GM19240 (cell line): ENCODE measurements around the gene TRANK1.

Experiments
- DNase-seq: peaks from one replicate; pipeline ENCODE4 v3.0.0; 2011; ENCODE audit warnings: low spot score; ENCODE audit not compliant: insufficient read length

Gene TRANK1

GRCh38 chr3:36803091-36803791, 141.6 kb downstream of the TRANK1 start:
- no peak for DNase-seq

DNA sequence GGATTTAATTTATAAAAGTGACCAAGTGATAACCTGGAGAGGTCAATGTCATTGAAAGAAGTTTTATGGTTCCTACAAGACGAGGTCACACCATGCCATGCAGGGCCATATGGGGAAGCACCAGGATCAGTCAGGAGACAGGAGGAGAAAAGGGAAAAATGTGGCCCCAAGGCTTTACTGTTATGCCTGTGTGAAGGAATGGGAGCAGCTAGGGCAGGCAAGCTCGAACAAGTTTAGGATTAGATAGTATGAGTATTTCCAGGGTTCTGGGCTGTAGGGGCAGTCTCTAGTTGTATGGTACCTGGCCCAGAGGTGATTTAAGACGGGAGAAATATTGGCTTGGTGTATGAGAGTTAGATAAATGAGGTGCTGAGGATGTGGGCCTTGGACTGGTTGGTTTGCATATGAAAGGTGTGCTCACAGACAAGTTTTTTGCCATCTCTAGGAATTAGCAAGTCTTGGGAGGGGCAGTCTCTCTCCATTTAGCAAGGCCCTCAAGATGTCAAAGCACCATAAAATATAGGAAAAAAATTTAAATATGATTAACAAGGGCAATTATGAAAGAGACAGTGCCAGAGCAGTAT, 144.2 kb downstream of the TRANK1 start:
- no peak for DNase-seq

GRCh38 chr3:36796881-36797280, 148.0 kb downstream of the TRANK1 start:
- DNase-seq = no peak

DNA sequence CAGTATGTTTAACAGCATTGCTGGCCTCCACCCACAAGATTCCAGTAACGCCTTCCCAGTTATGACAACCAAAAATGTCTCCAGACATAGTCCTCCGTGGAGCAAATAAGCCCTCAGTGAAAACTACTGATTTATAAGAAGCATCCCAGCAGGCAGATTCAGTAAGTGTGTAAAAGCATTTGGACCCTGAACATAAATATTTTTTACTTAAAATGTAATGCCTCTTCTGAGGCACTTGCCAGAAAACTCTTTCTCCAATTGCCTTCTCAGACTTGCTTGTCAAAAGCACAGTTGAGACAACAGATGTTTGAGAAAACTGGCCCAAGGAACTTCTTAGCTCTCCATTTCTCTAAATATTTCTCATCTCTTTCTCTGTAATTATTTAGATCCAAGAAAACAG, 148.7 kb downstream of the TRANK1 start:
- no peak for DNase-seq

- no peak for DNase-seq
These were observed 149.2 kb downstream of the TRANK1 start for GRCh38 chr3:36795622-36796021.

DNA sequence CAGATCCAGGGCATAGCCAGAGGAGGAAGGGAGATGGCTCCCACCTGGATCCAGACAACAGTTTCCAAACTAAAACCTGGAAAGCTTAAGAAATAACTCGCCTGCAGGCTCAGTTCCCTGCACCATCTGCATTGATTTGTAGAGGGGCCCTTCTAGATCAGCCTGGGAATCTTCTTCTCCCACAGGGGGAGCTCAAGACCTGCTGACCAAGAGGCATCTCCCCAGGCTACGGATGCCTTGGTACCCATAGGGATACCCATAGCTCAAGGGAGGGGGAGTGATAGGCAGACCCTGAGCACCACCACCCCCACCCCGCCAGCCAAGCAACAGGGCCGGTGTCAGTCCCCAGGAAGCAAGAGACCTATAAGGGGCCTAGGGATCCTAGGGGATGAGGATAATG, 152.5 kb downstream of the TRANK1 start:
- DNase-seq = no peak

GRCh38 chr3:36790765-36791164, 154.1 kb downstream of the TRANK1 start:
- no peak for DNase-seq

DNA sequence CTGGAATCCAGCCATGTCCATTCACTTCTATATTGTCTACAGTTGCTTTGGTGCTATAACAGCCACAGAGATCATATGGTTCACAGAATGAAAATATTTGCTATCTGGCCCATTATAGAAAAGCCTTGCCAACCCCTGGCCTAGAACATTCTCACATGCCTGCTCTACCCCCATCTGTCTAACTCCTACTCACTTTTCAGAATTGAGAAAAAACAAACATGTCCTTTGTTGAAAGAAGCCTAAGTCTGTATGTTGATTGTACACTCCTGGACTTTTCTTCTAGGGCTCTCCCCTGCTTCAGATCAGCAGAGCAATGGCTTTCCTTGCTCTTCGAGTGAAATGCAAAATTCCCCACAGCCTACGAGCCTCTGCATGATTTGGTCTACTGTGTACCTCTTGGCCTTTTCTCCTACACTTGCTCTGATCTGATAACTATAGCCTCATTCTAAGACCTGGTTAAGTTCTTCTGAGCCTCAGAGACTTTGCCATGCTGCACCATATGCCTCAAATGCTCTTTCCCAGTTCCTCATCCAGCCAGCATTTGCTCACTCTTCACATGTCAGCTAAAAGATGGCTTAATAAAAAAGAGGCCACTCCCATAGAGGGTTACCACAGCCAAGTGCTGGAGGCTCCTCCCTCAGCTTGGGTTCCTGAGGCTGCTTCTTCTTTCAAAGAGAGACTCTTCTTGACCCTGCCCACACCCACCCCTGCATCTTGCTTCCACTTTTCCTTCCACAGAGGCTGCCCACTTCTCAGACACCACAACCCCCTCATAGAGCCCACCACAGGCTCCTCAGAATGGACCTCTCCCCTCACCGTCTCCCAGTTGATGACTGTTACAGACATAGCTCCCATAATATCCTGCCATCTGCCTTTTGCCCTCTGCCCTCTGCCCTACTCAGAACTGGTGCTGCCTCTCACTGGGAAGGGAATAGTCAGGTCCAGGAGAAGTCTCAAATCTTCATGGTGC, 157.6 kb downstream of the TRANK1 start:
- DNase-seq = no peak

GRCh38 chr3:36784138-36784635, 160.7 kb downstream of the TRANK1 start:
- DNase-seq = no peak

GRCh38 chr3:36777424-36778218, 167.2 kb downstream of the TRANK1 start:
- DNase-seq = no peak
